A673 (cell line): ENCODE results near the gene SRXN1. TPM values are rescaled to one million over a fixed set of nuclear protein-coding genes. Genes with fewer than 3 reads are reported as not detected.
"Not testable (repeated sequence)": the region's sequence is repeated elsewhere in the genome, so short reads cannot be mapped to it uniquely, and the experiment has no call there.

Experiments used
- BruUV-seq: library from RNA; stranded (reverse); fragments of 400-500 nt; replicated peaks from 2 replicates; lab custom pipeline; 2021; lab: Mats Ljungman, UMichigan
- CTCF ChIA-PET: fragments of 300-600 bp; sonication (Branson Sonifier 250); formaldehyde crosslinking; loops from one replicate; lab custom pipeline; 2022; ENCODE audit warnings: antibody characterized with exemption; lab: Charles Lee
- POLR2A ChIA-PET: fragments of 300-600 bp; sonication (Branson Sonifier 250); formaldehyde crosslinking; loops from one replicate; lab custom pipeline; 2022; ENCODE audit warnings: antibody characterized with exemption; ENCODE audit not compliant: low non-redundant PET; lab: Charles Lee
- DNase-seq: peaks from one replicate; pipeline ENCODE4 v3.0.0-alpha.2; 2015; ENCODE audit warnings: low spot score
- H3K27ac ChIP-seq: fragments of 200-600 bp; sonication (generic); 2 replicates; pipeline ENCODE4 v1.5.1; 2016; ENCODE audit warnings: mixed run types, low read depth, mild to moderate bottlenecking, mixed read lengths, antibody characterized with exemption, low read length; ENCODE audit not compliant: poor library complexity, severe bottlenecking
- H3K27me3 ChIP-seq: fragments of 200-600 bp; sonication (generic); replicated peaks from 2 replicates; pipeline ENCODE4 v1.6.1; 2017; ENCODE audit warnings: mixed run types, low read depth, mild to moderate bottlenecking, mixed read lengths, antibody characterized with exemption, low read length; ENCODE audit not compliant: insufficient read depth, poor library complexity
- H3K36me3 ChIP-seq: fragments of 200-600 bp; sonication (generic); 2 replicates; pipeline ENCODE4 v1.6.1; 2016; ENCODE audit warnings: mixed run types, mild to moderate bottlenecking, mixed read lengths, antibody characterized with exemption, low read length; ENCODE audit not compliant: insufficient read depth, poor library complexity, severe bottlenecking
- H3K4me1 ChIP-seq: fragments of 200-600 bp; sonication (generic); 2 replicates; pipeline ENCODE4 v1.6.1; 2017; ENCODE audit warnings: mixed run types, mild to moderate bottlenecking, mixed read lengths, antibody characterized with exemption, low read length; ENCODE audit not compliant: insufficient read depth, poor library complexity, severe bottlenecking
- H3K4me3 ChIP-seq: fragments of 200-600 bp; sonication (generic); 2 replicates; pipeline ENCODE4 v1.5.1; 2016; ENCODE audit warnings: low read depth, mixed run types, mild to moderate bottlenecking, mixed read lengths, low read length; ENCODE audit not compliant: poor library complexity, severe bottlenecking
- H3K9me3 ChIP-seq: fragments of 200-600 bp; sonication (generic); 2 replicates; pipeline ENCODE4 v1.6.1; 2016; ENCODE audit warnings: mixed run types, low read depth, mild to moderate bottlenecking, mixed read lengths, antibody characterized with exemption, low read length; ENCODE audit not compliant: poor library complexity, severe bottlenecking
- EZH2 ChIP-seq: fragments of 200-600 bp; sonication (generic); IDR thresholded peaks from 2 replicates; pipeline ENCODE4 v1.6.1; 2017; ENCODE audit warnings: borderline replicate concordance, low read depth, mild to moderate bottlenecking, mixed read lengths, antibody characterized with exemption, low read length; ENCODE audit not compliant: poor library complexity, severe bottlenecking
- intact Hi-C: fragments of 100-400 bp; cut with micrococcal nuclease; formaldehyde crosslinking; loops from one replicate; pipeline ENCODE4 v1.10.0; 2022; ENCODE audit not compliant: unreplicated experiment
- total RNA-seq: library from RNA; stranded (reverse); gene quantifications from 2 replicates; pipeline ENCODE4 v1.2.3, GENCODE V29; 2021
- TF ChIP-seq, protein P1 (sequence below): fragments of 300-800, 200-600 bp; sonication (generic); conservative IDR thresholded peaks from 2 replicates; pipeline ENCODE4 v1.5.1; 2017; ENCODE audit warnings: low read depth, mild to moderate bottlenecking, antibody characterized with exemption, low read length, moderate library complexity, mixed read lengths

The SRXN1 gene
- total RNA-seq, 1 experiment from 2014 or later: 11.5 TPM

DNA sequence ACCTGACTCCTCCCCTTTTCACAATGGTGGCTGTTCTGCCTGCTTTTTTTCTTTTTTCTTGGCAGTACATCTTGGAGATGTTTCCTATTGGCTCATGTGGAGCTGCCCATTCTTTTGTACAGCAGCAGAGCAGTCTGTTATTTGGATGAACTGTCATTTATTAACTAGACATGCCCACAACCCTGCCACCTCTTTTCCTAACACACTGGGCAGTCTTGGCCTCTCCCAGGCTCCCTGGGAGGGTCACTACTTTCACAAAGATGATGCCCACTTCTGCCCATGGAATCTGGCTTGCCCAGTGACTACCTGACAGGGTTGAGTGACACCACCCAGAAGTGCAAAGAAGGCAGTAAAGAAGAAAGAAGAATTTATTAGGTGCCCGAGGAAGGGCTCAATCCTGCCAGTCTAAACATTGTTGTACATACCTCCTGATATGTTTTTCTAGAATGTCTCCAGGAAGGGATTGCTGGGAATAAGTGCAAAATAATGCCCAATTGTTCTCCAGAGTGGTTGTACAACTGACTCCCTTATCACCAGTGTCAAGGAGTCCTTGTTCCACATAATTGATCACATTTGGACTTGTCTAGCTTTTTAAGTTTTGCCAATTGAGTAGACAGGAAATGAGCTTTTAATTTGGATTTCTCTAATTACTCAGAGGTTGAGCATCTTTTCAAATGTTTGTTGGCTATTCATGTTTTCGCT lies 42.3 kb upstream of the SRXN1 start:
- Histone ChIP-seq H3K27me3 (peaks cover 7% of the 10 kb centered on the region), H3K4me1 (no peaks in the 10 kb centered on the region), H3K36me3 (no peaks in the 10 kb centered on the region), H3K27ac (no peak overlapping the region), H3K4me3 (no peak overlapping the region), H3K9me3 (no peaks in the 10 kb centered on the region)
- no TSS peak for BruUV-seq
- no peak for TF ChIP-seq EZH2
- TF ChIP-seq, protein P1, sequence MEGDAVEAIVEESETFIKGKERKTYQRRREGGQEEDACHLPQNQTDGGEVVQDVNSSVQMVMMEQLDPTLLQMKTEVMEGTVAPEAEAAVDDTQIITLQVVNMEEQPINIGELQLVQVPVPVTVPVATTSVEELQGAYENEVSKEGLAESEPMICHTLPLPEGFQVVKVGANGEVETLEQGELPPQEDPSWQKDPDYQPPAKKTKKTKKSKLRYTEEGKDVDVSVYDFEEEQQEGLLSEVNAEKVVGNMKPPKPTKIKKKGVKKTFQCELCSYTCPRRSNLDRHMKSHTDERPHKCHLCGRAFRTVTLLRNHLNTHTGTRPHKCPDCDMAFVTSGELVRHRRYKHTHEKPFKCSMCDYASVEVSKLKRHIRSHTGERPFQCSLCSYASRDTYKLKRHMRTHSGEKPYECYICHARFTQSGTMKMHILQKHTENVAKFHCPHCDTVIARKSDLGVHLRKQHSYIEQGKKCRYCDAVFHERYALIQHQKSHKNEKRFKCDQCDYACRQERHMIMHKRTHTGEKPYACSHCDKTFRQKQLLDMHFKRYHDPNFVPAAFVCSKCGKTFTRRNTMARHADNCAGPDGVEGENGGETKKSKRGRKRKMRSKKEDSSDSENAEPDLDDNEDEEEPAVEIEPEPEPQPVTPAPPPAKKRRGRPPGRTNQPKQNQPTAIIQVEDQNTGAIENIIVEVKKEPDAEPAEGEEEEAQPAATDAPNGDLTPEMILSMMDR: no peak
- CTCF ChIA-PET: interaction anchor here (0.7 kb wide), 1 partner anchor 76 kb away, joined by 3 read pairs; no protein-coding TSS in a partner anchor
- POLR2A ChIA-PET: no interaction called here
- no peak for DNase-seq
- intact Hi-C loops: no loop called here

DNA sequence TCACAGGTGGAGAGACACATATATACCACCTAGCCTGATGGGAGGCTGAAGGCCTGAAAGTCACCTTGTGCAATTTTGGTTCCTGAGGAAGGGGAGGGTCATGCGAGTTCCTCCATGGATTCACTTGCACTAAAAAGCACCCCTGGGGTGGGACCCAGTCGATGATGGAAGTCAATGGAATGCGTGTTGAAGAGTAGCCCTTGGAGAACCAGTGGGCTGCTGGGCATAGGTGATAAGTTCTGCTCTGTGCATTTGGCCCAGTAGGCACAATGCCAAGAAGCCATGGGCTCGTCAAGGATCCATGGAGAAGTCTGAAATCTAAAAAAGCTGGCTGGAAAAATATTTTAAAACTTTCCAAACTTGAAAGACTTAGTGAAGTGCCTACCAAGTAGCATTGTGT lies 41.5 kb upstream of the SRXN1 start:
- Histone ChIP-seq H3K9me3 (no peaks in the 10 kb centered on the region), H3K4me1 (no peaks in the 10 kb centered on the region), H3K4me3 (no peak overlapping the region), H3K36me3 (no peaks in the 10 kb centered on the region), H3K27me3 (peaks cover 16% of the 10 kb centered on the region), H3K27ac (no peak overlapping the region)
- CTCF ChIA-PET: no interaction called here
- no peak for DNase-seq
- BruUV-seq: no TSS peak
- POLR2A ChIA-PET: no interaction called here
- intact Hi-C loops: no loop called here
- TF ChIP-seq, protein P1: no peak
- TF ChIP-seq EZH2: no peak

DNA sequence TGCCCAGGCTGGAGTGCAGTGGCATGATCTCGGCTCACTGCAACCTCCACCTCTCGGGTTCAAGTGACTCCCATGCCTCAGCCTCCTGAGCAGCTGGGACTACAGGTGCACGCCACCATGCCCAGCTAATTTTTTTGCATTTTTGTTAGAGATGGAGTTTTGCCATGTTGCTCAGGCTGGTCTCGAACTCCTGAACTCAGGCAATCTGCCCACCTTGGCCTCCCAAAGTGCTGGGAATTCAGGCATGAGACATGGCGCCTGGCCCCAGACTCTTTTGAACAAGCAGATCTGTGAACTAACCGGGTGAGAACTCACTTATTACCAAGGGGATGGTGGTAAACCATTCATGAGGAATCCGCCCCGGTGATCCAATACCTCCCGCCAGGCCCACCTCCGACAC lies 40.8 kb upstream of the SRXN1 start:
- H3K4me1 ChIP-seq, H3K4me3 ChIP-seq, H3K36me3 ChIP-seq, DNase-seq, H3K27ac ChIP-seq, CTCF ChIA-PET, H3K9me3 ChIP-seq, POLR2A ChIA-PET, BruUV-seq, intact Hi-C loops: not testable (repeated sequence)
- peaks cover 16% of the 10 kb centered on the region for H3K27me3 ChIP-seq

DNA sequence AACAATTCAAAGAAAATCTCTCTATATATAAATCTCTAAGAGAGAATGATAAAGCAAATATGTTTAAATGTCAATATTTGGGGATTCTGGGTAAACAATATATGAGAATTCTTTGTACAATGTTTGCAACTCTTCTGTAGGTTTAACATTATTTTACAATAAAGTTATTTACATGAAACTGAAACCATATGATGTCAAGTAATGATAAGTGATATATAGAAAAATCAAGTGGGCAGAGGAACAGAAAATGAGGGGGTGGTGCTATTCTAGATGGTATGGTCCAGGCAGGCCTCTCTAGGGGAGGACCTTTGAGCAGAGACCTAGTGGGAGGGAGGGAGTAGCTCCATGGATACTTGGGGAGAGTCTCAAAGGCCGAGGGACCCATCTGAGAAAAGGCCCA lies 39.0 kb upstream of the SRXN1 start:
- ChIA-PET POLR2A (no interaction called here), CTCF (no interaction called here)
- Histone ChIP-seq H3K4me3 (no peak overlapping the region), H3K27ac (no peak overlapping the region), H3K27me3 (peaks cover 30% of the 10 kb centered on the region), H3K4me1 (no peaks in the 10 kb centered on the region), H3K9me3 (no peaks in the 10 kb centered on the region), H3K36me3 (no peaks in the 10 kb centered on the region)
- no peak for DNase-seq
- intact Hi-C loops: no loop called here
- no peak for TF ChIP-seq EZH2
- TF ChIP-seq, protein P1: no peak
- BruUV-seq: no TSS peak
